ENCODE results near the gene STEAP1B.

- TF ChIP-seq EZH2 (IDR thresholded peaks at IDR 0.05; ENCODE audit: borderline replicate concordance, low read length) (no peak), CTCF (conservative IDR thresholded peaks at IDR 0.05 in 1 of 2, IDR thresholded peaks at IDR 0.05 in 1 of 2; ENCODE audit: extremely low read depth in 1 of 2, insufficient read depth in 1 of 2, low read depth in 1 of 2, low read length in 2 of 2) (no peak)
Measured at GRCh38 chr7:22447762-22448161, 52.2 kb downstream of the STEAP1B start.
